ENCODE data around the gene TRIP6.
"Not testable (repeated sequence)": the region's sequence is repeated elsewhere in the genome, so short reads cannot be mapped to it uniquely, and the experiment has no call there.

The TRIP6 gene

DNA sequence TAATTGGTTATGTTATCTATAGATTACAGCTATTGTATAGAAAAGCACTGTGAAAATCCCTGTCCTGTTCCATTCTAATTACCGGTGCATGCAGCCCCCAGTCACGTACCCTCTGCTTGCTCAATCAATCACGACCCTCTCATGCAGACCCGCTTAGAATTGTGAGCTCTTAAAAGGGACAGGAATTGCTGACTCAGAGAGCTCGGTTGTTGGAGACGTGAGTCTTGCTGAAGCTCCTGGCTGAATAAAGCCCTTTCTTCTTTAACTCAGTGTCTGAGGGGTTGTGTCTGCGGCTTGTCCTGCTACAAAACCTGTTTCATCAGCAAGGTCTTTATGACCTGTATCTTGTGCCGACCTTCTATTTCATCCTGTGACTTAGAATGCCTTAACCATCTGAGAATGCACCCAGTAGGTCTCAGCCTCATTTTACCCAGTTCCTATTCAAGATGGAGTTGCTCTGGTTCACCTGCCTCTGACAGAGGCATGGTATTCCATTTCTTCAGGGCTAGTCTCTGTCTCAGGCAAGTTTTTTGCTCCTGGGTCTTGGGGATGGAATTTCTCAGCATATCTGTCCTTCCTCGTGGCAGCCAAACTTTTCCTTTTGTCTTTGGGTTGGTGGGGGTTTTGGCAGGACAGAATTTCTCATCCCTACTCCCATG is 52.7 kb downstream of the TRIP6 start:
- not testable (repeated sequence) for DNase-seq

DNA sequence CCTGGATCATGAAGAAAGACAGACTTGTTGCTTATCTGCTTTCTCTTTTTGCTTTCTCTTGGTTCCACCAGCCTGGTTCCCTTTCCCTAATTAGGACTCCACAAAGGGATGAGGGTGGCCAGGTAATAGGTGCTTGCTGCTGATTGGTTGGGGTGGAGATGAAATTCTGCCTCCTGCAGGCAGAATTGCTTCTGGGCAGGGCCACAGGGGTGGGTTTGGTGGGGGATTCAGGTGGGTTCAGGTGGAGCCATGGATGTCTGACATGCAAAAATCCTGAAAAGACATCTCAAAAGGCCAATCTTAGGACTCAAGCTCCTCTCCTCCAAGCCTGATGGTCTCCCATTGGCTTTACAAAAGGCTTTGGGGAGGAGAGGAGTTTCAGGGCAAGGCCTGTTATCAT is 53.9 kb downstream of the TRIP6 start:
- no peak for DNase-seq

All from KG1 (cell line).